T-helper 17 cell (primary cell): ENCODE results near the gene ATP6AP1. TPM values are rescaled to one million over a fixed set of nuclear protein-coding genes. Genes with fewer than 3 reads are reported as not detected.

Experiments used
- ATAC-seq: fragments of 150-1000 bp; cut with Tn5 transposase; 2 replicates; pipeline ENCODE4 v1.10.0; 2021; ENCODE audit warnings: mild to moderate bottlenecking, moderate library complexity
- DNase-seq, 3 donors: peaks; one replicate each; pipeline versions ENCODE4 v3.0.0 to v3.0.0-alpha.2; 2020 to 2021
- H3K9me3 ChIP-seq: one replicate; pipeline ENCODE4 v1.7.0; 2013; ENCODE audit warnings: low read length, mild to moderate bottlenecking; ENCODE audit not compliant: control insufficient read depth, poor library complexity, severe bottlenecking
- H3K27ac Mint-ChIP-seq: one replicate; pipeline ENCODE4 v1.8.0; 2022; ENCODE audit warnings: mild to moderate bottlenecking, moderate library complexity, mixed read lengths
- H3K27me3 Mint-ChIP-seq: one replicate; pipeline ENCODE4 v1.8.0; 2022; ENCODE audit warnings: mixed read lengths
- H3K36me3 Mint-ChIP-seq: one replicate; pipeline ENCODE4 v1.8.0; 2022; ENCODE audit warnings: low read depth, mixed read lengths
- H3K4me1 Mint-ChIP-seq: one replicate; pipeline ENCODE4 v1.8.0; 2022; ENCODE audit warnings: mild to moderate bottlenecking, mixed read lengths
- H3K4me3 Mint-ChIP-seq: one replicate; pipeline ENCODE4 v1.8.0; 2022; ENCODE audit warnings: mild to moderate bottlenecking, moderate library complexity, mixed read lengths
- total RNA-seq, 4 donors: library from RNA in 2 of 4; stranded (reverse) in 2 of 4; gene quantifications; one replicate each; pipeline ENCODE4 v1.2.3 and lab custom pipeline; 2022 to 2026

ATP6AP1 gene
- total RNA-seq, 2 donors from 2014 or later, result 41.4 to 43.0 TPM

GRCh38 chrX:154468217-154468616, 39.7 kb downstream of the ATP6AP1 start:
- Mint-ChIP-seq H3K27me3 (no peaks in the 10 kb centered on the region), H3K27ac (no peak overlapping the region), H3K4me3 (no peak overlapping the region), H3K36me3 (no peaks in the 10 kb centered on the region), H3K4me1 (no peaks in the 10 kb centered on the region)
- ATAC-seq (no peak), DNase-seq (no peak)
- no peaks in the 10 kb centered on the region for H3K9me3 ChIP-seq

- Mint-ChIP-seq H3K36me3 (no peaks in the 10 kb centered on the region), H3K27me3 (no peaks in the 10 kb centered on the region), H3K4me1 (no peaks in the 10 kb centered on the region), H3K4me3 (no peak overlapping the region), H3K27ac (no peak overlapping the region)
- ATAC-seq, result no peak
- H3K9me3 ChIP-seq, result no peaks in the 10 kb centered on the region
- no peak for DNase-seq
These were observed 40.6 kb downstream of the ATP6AP1 start for GRCh38 chrX:154469114-154469513.

- no peak overlapping the region for H3K4me3 Mint-ChIP-seq
- H3K9me3 ChIP-seq, result no peaks in the 10 kb centered on the region
- no peaks in the 10 kb centered on the region for H3K36me3 Mint-ChIP-seq
- no peaks in the 10 kb centered on the region for H3K27me3 Mint-ChIP-seq
- no peak for DNase-seq
- no peak for ATAC-seq
- no peak overlapping the region for H3K27ac Mint-ChIP-seq
- no peaks in the 10 kb centered on the region for H3K4me1 Mint-ChIP-seq
These were observed 41.4 kb downstream of the ATP6AP1 start for GRCh38 chrX:154469880-154470279.

- Mint-ChIP-seq H3K4me1 (no peaks in the 10 kb centered on the region), H3K4me3 (no peak overlapping the region), H3K27ac (no peak overlapping the region), H3K27me3 (no peaks in the 10 kb centered on the region), H3K36me3 (no peaks in the 10 kb centered on the region)
- no peaks in the 10 kb centered on the region for H3K9me3 ChIP-seq
- DNase-seq, result no peak
- ATAC-seq, result no peak
These were observed 42.0 kb downstream of the ATP6AP1 start for GRCh38 chrX:154470434-154470833.

GRCh38 chrX:154470914-154471568, 42.6 kb downstream of the ATP6AP1 start:
- no peak overlapping the region for H3K27ac Mint-ChIP-seq
- H3K27me3 Mint-ChIP-seq, result no peaks in the 10 kb centered on the region
- H3K9me3 ChIP-seq, result no peaks in the 10 kb centered on the region
- ATAC-seq (no peak), DNase-seq (no peak)
- no peak overlapping the region for H3K4me3 Mint-ChIP-seq
- no peaks in the 10 kb centered on the region for H3K4me1 Mint-ChIP-seq
- H3K36me3 Mint-ChIP-seq, result no peaks in the 10 kb centered on the region

DNA sequence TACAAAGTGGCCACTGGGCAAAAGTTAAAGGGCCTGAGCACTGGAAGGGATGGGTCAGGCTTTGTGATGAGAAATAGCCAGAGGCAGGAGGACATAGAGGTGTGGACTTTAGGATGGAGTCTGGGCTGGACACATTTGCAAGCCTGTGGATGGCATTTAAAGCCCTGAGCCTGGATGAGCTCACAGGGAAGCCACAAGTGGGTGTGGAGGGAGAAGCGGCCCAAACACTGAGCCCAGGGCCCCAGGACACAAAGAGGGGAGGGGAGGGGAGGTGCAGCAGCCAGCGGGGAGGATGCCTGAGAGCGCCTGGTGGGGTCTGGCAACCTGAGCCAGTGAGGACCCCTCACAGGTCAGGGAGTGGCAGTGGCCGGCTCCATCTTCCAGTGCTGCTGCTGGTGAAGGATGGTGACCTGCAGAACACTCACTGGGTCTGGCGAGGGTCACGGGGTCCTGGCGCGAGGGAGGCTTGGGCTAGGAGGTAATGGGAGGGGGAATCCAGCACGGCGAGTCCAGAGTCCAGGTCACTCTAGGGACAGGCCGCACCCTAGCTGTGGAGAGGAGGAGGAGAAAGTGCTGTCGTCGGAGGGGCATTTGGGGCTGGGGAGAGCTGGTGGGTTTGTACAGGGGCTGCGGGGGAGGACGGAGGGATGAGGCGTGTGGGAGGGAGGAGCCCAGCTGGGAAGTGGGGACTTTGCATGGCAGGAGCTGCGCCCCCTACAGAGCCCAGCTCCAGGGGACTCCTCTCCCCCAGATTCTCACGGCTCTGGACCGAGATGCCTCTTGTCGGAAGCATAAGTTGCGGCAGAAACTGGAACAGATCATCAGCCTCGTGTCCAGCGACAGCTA, 43.6 kb downstream of the ATP6AP1 start:
- no peak for ATAC-seq
- H3K4me1 Mint-ChIP-seq, result no peaks in the 10 kb centered on the region
- no peaks in the 10 kb centered on the region for H3K9me3 ChIP-seq
- no peaks in the 10 kb centered on the region for H3K27me3 Mint-ChIP-seq
- no peak overlapping the region for H3K4me3 Mint-ChIP-seq
- H3K36me3 Mint-ChIP-seq, result no peaks in the 10 kb centered on the region
- H3K27ac Mint-ChIP-seq, result no peak overlapping the region
- no peak for DNase-seq

- H3K9me3 ChIP-seq, result no peaks in the 10 kb centered on the region
- no peaks in the 10 kb centered on the region for H3K27me3 Mint-ChIP-seq
- H3K27ac Mint-ChIP-seq, result no peak overlapping the region
- no peaks in the 10 kb centered on the region for H3K4me1 Mint-ChIP-seq
- no peaks in the 10 kb centered on the region for H3K36me3 Mint-ChIP-seq
- no peak overlapping the region for H3K4me3 Mint-ChIP-seq
- DNase-seq (no peak), ATAC-seq (no peak)
These were observed 44.5 kb downstream of the ATP6AP1 start for GRCh38 chrX:154472685-154473632.

- no peaks in the 10 kb centered on the region for H3K27me3 Mint-ChIP-seq
- no peak overlapping the region for H3K4me3 Mint-ChIP-seq
- ATAC-seq, result no peak
- no peak overlapping the region for H3K27ac Mint-ChIP-seq
- no peaks in the 10 kb centered on the region for H3K4me1 Mint-ChIP-seq
- no peaks in the 10 kb centered on the region for H3K9me3 ChIP-seq
- H3K36me3 Mint-ChIP-seq, result no peaks in the 10 kb centered on the region
- DNase-seq, result no peak
These were observed 45.2 kb downstream of the ATP6AP1 start for GRCh38 chrX:154473683-154474082.

DNA sequence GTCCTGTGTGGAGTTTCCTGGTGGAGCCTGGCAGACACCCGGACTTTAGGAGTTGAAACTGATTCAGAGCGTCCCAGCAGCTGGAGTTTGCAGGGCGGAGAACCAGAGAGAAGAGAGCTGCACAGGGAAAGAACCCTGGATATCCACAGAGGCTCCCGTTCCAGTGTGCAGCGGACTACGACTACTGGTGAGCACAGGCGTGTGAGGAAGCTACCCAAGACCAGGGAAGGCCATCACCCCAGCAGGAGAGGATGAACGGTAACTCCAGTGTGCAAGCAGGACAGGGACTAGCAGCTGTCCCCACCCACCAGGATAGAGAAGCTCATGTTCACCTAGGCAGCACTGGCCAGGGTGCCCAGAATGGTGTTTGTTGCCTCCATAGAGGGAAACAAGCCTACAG, 48.3 kb downstream of the ATP6AP1 start:
- H3K4me3 Mint-ChIP-seq, result no peak overlapping the region
- H3K9me3 ChIP-seq, result no peaks in the 10 kb centered on the region
- H3K27me3 Mint-ChIP-seq, result no peaks in the 10 kb centered on the region
- no peak overlapping the region for H3K27ac Mint-ChIP-seq
- H3K36me3 Mint-ChIP-seq, result no peaks in the 10 kb centered on the region
- DNase-seq, result no peak
- ATAC-seq, result no peak
- H3K4me1 Mint-ChIP-seq, result peaks cover 4% of the 10 kb centered on the region

DNA sequence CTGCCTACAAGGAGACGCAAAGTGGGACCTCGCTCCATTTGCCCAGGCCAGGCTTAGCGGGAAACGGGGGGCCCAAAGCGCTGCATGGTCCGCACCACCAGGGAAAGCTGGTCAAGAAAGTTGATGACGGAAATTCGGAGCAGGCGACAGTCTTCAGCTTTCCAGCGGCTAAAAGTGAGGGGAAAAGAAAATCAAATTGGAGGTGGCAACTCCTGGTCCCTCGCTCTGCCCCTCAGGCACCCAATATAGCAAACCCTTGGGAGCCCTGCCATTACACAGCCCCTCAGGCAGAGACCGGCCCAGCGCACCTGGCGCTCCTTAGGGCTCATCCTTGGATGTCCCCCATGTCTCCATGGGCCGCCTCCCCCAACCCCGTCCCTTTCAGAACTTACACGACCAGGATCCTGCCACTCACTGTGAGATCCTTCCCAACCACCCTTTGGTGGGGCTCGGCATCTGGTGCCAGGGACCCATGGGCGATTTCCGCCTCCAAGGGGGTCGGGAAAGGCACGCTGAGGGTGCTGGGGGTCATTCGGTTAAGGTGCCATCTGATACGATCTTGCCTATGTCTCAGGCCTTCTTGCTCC, 49.5 kb downstream of the ATP6AP1 start:
- no peak for DNase-seq

GRCh38 chrX:154478728-154479622, 50.5 kb downstream of the ATP6AP1 start, which contains the start of gene LAGE3:
Gene LAGE3 (minus strand): TSS chrX:154479281. CDS start chrX:154478915, 366 bp downstream.
- peak; percentile 88 to 91 (median 88) for DNase-seq
- peak within 1 kb of the TSS; percentile 88 for H3K27ac Mint-ChIP-seq
- peak; percentile 90 for ATAC-seq
- H3K36me3 Mint-ChIP-seq, result no peaks in the 10 kb centered on the region
- H3K4me1 Mint-ChIP-seq, result peaks cover 6% of the 10 kb centered on the region
- peak within 1 kb of the TSS; percentile 81 for H3K4me3 Mint-ChIP-seq
- H3K9me3 ChIP-seq, result no peaks in the 10 kb centered on the region
- H3K27me3 Mint-ChIP-seq, result no peaks in the 10 kb centered on the region

More for the DNA sequence above, 49.5 kb downstream of the ATP6AP1 start:
- no peaks in the 10 kb centered on the region for H3K9me3 ChIP-seq
- Mint-ChIP-seq H3K4me3 (peak overlapping the region; percentile 81), H3K4me1 (peaks cover 4% of the 10 kb centered on the region), H3K36me3 (no peaks in the 10 kb centered on the region), H3K27ac (peak overlapping the region; percentile 19), H3K27me3 (no peaks in the 10 kb centered on the region)
- no peak for ATAC-seq

- ATAC-seq (no peak), DNase-seq (no peak)
- H3K4me3 Mint-ChIP-seq, result no peak overlapping the region
- H3K27me3 Mint-ChIP-seq, result no peaks in the 10 kb centered on the region
- peaks cover 9% of the 10 kb centered on the region for H3K4me1 Mint-ChIP-seq
- H3K27ac Mint-ChIP-seq, result no peak overlapping the region
- H3K9me3 ChIP-seq, result no peaks in the 10 kb centered on the region
- no peaks in the 10 kb centered on the region for H3K36me3 Mint-ChIP-seq
These were observed 52.7 kb downstream of the ATP6AP1 start for GRCh38 chrX:154481195-154481594.
